ENCODE measurements around the gene ACACA. TPM values are rescaled to one million over a fixed set of nuclear protein-coding genes. Genes with fewer than 3 reads are reported as not detected.

ACACA gene
- total and polyA plus RNA-seq, 3 experiments from 2014 or later, result 7.5 to 51.1 (median 41.3) TPM

DNA sequence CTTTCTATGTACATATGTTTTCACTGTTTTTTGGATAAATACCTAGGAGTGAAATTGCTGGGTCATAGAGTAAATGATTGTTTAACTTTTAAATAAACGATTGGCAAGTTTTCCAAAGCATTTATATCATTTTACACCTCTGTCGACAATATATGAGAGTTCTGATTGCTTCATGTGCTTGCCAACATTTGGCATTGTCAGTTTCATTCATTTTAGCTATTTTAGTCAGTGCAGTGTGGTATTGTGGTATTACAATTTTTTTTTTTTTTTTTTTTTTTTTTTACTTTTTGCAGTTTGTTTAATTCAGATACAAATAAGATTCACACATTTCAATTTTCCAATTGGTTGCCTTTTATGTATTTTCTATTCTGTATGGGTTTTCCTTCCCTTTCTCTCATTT is 26.0 kb upstream of the ACACA start:
- no peak overlapping the region for H3K27ac Mint-ChIP-seq
- Histone ChIP-seq H3K27me3 (ENCODE audit: insufficient read depth, low read length, poor library complexity, severe bottlenecking) (no peaks in the 10 kb centered on the region), H3K27ac (ENCODE audit: low read depth, low read length) (no peak overlapping the region), H3K4me1 (ENCODE audit: insufficient read depth, low read length) (no peaks in the 10 kb centered on the region), H3K36me3 (ENCODE audit: insufficient read depth, low read length) (peaks cover 8% of the 10 kb centered on the region), H3K4me3 (ENCODE audit: low read length) (no peak overlapping the region), H3K9me3 (ENCODE audit: low read length) (no peaks in the 10 kb centered on the region)
- no peak for DNase-seq
- H3K4me3 Mint-ChIP-seq, result no peak overlapping the region
- no peaks in the 10 kb centered on the region for H3K27me3 Mint-ChIP-seq
- H3K4me1 Mint-ChIP-seq, result peaks cover 10 to 19% (median 19%) of the 10 kb centered on the region in 3 donors
- peaks cover 0 to 64% (median 13%) of the 10 kb centered on the region in 3 donors for H3K36me3 Mint-ChIP-seq
- H3K9me3 Mint-ChIP-seq, result no peaks in the 10 kb centered on the region
- ChIA-PET CTCF (no interaction called here), POLR2A (no interaction called here)

DNA sequence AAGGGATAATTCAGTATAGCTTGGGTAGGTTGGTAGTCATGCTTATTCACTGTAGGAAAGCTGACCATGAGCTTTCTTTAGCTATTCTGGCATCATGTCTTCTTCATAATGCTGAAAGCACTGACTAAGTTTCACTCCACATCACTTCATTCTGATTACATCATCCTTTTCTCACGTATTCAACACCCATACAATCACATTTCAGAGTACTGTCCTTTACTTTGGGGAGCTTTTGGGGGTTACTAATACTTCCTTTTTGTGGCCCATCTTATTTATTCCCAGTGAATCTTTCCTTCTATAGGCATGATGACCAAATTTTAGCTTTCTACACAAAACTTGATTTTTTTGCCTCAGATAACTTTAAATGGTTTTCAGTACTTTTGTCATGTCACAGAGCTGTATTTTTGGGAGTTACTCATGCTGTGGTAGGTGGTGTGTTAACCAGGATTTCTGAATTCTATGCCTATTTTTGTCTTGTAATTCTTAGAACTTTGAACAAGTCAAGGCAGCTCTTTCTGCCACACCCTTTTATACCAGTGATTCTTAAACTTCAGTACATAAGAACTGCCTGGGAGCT is 23.5 kb upstream of the ACACA start:
- H3K36me3 ChIP-seq (ENCODE audit: insufficient read depth, low read length), result peaks cover 12% of the 10 kb centered on the region
- no peaks in the 10 kb centered on the region for H3K27me3 Mint-ChIP-seq
- H3K4me3 Mint-ChIP-seq, result no peak overlapping the region
- H3K27me3 ChIP-seq (ENCODE audit: insufficient read depth, low read length, poor library complexity, severe bottlenecking), result no peaks in the 10 kb centered on the region
- H3K36me3 Mint-ChIP-seq, result peaks cover 2 to 71% (median 15%) of the 10 kb centered on the region in 3 donors
- no peaks in the 10 kb centered on the region for H3K4me1 ChIP-seq (ENCODE audit: insufficient read depth, low read length)
- ChIA-PET POLR2A (no interaction called here), CTCF (no interaction called here)
- peaks cover 10 to 19% (median 17%) of the 10 kb centered on the region in 3 donors for H3K4me1 Mint-ChIP-seq
- no peak overlapping the region for H3K4me3 ChIP-seq (ENCODE audit: low read length)
- DNase-seq, result no peak
- H3K27ac Mint-ChIP-seq, result peak overlapping the region in 5 of 8 donors; percentile 9 to 62 (median 17)
- H3K27ac ChIP-seq (ENCODE audit: low read depth, low read length), result no peak overlapping the region
- no peaks in the 10 kb centered on the region for H3K9me3 ChIP-seq (ENCODE audit: low read length)
- no peaks in the 10 kb centered on the region for H3K9me3 Mint-ChIP-seq

DNA sequence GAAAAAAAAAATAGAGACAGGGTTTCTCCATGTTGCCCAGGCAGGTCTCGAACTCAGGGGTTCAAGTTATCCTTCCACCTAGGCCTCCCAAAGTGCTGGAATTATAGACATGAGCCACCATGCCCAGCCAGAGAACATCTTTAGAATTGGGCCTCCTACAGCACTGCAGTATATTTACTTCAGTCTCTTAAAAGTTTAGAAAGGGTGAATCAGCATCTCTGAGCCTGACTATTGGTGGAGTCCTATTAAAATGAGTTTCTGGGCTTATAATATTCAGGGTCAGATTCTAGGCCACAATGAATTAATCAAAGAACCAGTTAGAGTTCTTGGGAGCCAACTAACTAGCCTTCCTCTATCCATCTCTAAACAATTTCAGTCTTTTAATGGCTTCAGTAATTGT is 22.8 kb upstream of the ACACA start:
- ChIA-PET POLR2A (no interaction called here), CTCF (no interaction called here)
- H3K36me3 Mint-ChIP-seq, result peaks cover 3 to 77% (median 17%) of the 10 kb centered on the region in 3 donors
- H3K27me3 Mint-ChIP-seq, result no peaks in the 10 kb centered on the region
- Histone ChIP-seq H3K36me3 (ENCODE audit: insufficient read depth, low read length) (peaks cover 14% of the 10 kb centered on the region), H3K4me3 (ENCODE audit: low read length) (no peak overlapping the region), H3K27ac (ENCODE audit: low read depth, low read length) (no peak overlapping the region), H3K4me1 (ENCODE audit: insufficient read depth, low read length) (no peaks in the 10 kb centered on the region), H3K27me3 (ENCODE audit: insufficient read depth, low read length, poor library complexity, severe bottlenecking) (no peaks in the 10 kb centered on the region), H3K9me3 (ENCODE audit: low read length) (no peaks in the 10 kb centered on the region)
- H3K27ac Mint-ChIP-seq, result peak overlapping the region in 3 of 8 donors; percentile 38 to 47 (median 41)
- no peak for DNase-seq
- no peaks in the 10 kb centered on the region for H3K9me3 Mint-ChIP-seq
- no peak overlapping the region for H3K4me3 Mint-ChIP-seq
- peaks cover 10 to 19% (median 17%) of the 10 kb centered on the region in 3 donors for H3K4me1 Mint-ChIP-seq

DNA sequence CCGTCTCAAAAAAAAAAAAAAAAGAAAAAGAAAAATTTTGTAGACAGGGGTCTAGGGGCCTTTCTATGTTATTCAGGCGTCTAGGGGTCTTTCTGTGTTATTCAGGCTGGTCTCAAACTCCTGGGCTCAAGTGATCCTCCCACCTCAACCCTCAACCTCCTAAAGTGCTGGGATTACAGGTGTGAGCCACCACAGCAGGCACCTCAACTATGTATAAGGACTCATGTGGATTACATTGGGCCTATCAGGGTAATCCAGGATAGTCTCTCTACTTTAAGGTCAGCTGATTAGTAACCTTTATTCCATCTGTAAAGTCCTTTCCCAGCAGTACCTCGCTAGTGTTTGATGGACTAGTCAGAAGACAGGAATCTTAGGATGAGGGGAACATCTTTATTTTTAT is 22.4 kb upstream of the ACACA start:
- POLR2A ChIA-PET, result no interaction called here

DNA sequence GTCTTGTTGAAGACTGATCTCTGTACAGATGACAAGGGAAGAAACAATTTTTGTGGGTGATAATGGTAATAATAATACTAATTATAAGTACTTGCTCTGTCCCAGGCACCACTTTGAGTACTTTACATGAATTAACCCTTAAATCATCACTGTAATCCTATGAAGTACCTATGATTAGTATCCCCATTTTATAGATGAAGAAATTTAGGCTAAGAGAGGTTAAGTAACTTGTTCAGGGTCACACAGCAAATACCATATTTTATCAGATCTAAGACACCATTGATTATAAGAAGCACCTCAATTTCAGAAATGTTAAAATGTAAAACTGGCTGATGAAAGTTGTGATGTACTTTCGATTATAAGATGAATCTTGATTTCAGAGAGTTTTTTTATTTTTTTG is 18.6 kb upstream of the ACACA start:
- no peak overlapping the region for H3K4me3 ChIP-seq (ENCODE audit: low read length)
- no peak overlapping the region for H3K27ac ChIP-seq (ENCODE audit: low read depth, low read length)
- H3K36me3 ChIP-seq (ENCODE audit: insufficient read depth, low read length), result peaks cover 17% of the 10 kb centered on the region
- Mint-ChIP-seq H3K27ac (peak overlapping the region in 1 of 8 donors; percentile 42), H3K9me3 (no peaks in the 10 kb centered on the region), H3K27me3 (no peaks in the 10 kb centered on the region), H3K4me3 (no peak overlapping the region), H3K36me3 (peaks cover 6 to 70% (median 9%) of the 10 kb centered on the region in 3 donors), H3K4me1 (peaks cover 4 to 9% (median 8%) of the 10 kb centered on the region in 3 donors)
- no peak for DNase-seq
- H3K27me3 ChIP-seq (ENCODE audit: insufficient read depth, low read length, poor library complexity, severe bottlenecking), result no peaks in the 10 kb centered on the region
- ChIA-PET POLR2A (no interaction called here), CTCF (no interaction called here)
- H3K4me1 ChIP-seq (ENCODE audit: insufficient read depth, low read length), result no peaks in the 10 kb centered on the region
- H3K9me3 ChIP-seq (ENCODE audit: low read length), result no peaks in the 10 kb centered on the region

More for the DNA sequence above, 22.4 kb upstream of the ACACA start:
- Histone ChIP-seq H3K4me3 (ENCODE audit: low read length) (no peak overlapping the region), H3K27ac (ENCODE audit: low read depth, low read length) (no peak overlapping the region), H3K27me3 (ENCODE audit: insufficient read depth, low read length, poor library complexity, severe bottlenecking) (no peaks in the 10 kb centered on the region), H3K4me1 (ENCODE audit: insufficient read depth, low read length) (no peaks in the 10 kb centered on the region), H3K36me3 (ENCODE audit: insufficient read depth, low read length) (peaks cover 12% of the 10 kb centered on the region), H3K9me3 (ENCODE audit: low read length) (no peaks in the 10 kb centered on the region)
- no peak overlapping the region for H3K4me3 Mint-ChIP-seq
- no peak for DNase-seq
- peaks cover 10 to 17% (median 15%) of the 10 kb centered on the region in 3 donors for H3K4me1 Mint-ChIP-seq
- H3K27me3 Mint-ChIP-seq, result no peaks in the 10 kb centered on the region
- no peaks in the 10 kb centered on the region for H3K9me3 Mint-ChIP-seq
- CTCF ChIA-PET, result no interaction called here
- H3K27ac Mint-ChIP-seq, result no peak overlapping the region
- peaks cover 3 to 77% (median 16%) of the 10 kb centered on the region in 3 donors for H3K36me3 Mint-ChIP-seq

DNA sequence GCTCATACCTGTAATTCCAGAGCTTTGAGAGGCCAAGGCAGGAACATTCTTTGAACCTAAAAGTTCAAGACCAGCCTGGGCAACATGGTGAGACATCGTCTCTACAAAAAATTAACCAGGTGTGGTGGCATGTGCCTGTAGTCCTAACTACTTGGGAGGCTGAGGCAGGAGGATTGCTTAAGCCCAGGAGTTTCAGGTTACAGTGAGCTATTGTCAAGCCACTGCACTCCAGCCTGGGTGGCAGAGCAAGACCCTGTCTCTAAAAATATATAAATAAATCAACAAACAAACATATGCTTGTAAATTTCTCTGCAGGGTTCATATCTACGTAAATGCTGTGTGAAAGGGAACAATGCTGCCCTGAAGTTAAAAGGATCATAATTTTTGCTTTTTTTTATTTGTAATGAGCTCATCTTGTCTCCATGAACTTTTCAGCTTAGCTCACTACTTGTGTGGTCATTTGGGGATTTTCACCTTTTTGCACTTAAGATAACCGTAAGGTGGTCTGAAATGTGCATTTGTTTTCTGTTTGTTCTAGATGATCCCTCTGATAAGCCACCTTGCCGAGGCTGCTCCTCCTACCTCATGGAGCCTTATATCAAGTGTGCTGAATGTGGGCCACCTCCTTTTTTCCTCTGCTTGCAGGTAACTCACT is 16.5 kb upstream of the ACACA start:
- peak overlapping the region in 2 of 8 donors; percentile 48 to 54 for H3K27ac Mint-ChIP-seq
- Histone ChIP-seq H3K27ac (ENCODE audit: low read depth, low read length) (no peak overlapping the region), H3K4me1 (ENCODE audit: insufficient read depth, low read length) (no peaks in the 10 kb centered on the region), H3K27me3 (ENCODE audit: insufficient read depth, low read length, poor library complexity, severe bottlenecking) (no peaks in the 10 kb centered on the region), H3K36me3 (ENCODE audit: insufficient read depth, low read length) (peaks cover 14% of the 10 kb centered on the region), H3K4me3 (ENCODE audit: low read length) (no peak overlapping the region), H3K9me3 (ENCODE audit: low read length) (no peaks in the 10 kb centered on the region)
- H3K36me3 Mint-ChIP-seq, result peaks cover 6 to 58% (median 8%) of the 10 kb centered on the region in 3 donors
- H3K4me1 Mint-ChIP-seq, result peaks cover 0 to 1% (median 0%) of the 10 kb centered on the region in 3 donors
- ChIA-PET CTCF (no interaction called here), POLR2A (interaction anchor here (0.6 kb wide), 1 partner anchor 133 kb away, joined by 3 read pairs; no protein-coding TSS in a partner anchor)
- no peak for DNase-seq
- H3K4me3 Mint-ChIP-seq, result peak overlapping the region in 1 of 7 donors; percentile 13
- H3K27me3 Mint-ChIP-seq, result no peaks in the 10 kb centered on the region
- no peaks in the 10 kb centered on the region for H3K9me3 Mint-ChIP-seq

DNA sequence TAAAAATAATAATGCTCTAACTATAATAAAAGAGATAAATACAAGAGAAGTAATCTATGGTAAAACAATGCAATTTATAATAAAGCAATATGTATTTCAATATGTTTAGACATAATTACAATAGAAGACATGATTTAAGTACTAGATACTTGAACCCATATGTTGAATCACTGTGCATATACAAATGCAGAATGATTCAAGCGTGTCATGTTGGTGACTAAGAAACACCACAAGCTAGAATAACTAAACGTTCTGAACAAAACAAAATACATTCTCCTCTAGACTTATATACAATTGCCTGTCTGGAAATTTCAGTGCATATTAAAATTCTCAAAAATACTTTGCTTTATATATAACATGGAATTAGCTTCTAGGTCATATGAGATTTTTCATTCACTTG is 11.2 kb upstream of the ACACA start:
- ChIA-PET CTCF (no interaction called here), POLR2A (no interaction called here)
- DNase-seq, result no peak
- H3K27me3 ChIP-seq (ENCODE audit: insufficient read depth, low read length, poor library complexity, severe bottlenecking), result no peaks in the 10 kb centered on the region
- H3K4me1 ChIP-seq (ENCODE audit: insufficient read depth, low read length), result no peaks in the 10 kb centered on the region
- no peaks in the 10 kb centered on the region for H3K9me3 Mint-ChIP-seq
- H3K27me3 Mint-ChIP-seq, result no peaks in the 10 kb centered on the region
- no peak overlapping the region for H3K27ac Mint-ChIP-seq
- H3K36me3 Mint-ChIP-seq, result peaks cover 13 to 48% (median 14%) of the 10 kb centered on the region in 3 donors
- H3K4me1 Mint-ChIP-seq, result peaks cover 2 to 20% (median 16%) of the 10 kb centered on the region in 3 donors
- no peaks in the 10 kb centered on the region for H3K9me3 ChIP-seq (ENCODE audit: low read length)
- H3K4me3 Mint-ChIP-seq, result no peak overlapping the region
- H3K27ac ChIP-seq (ENCODE audit: low read depth, low read length), result no peak overlapping the region
- peaks cover 10% of the 10 kb centered on the region for H3K36me3 ChIP-seq (ENCODE audit: insufficient read depth, low read length)
- no peak overlapping the region for H3K4me3 ChIP-seq (ENCODE audit: low read length)

DNA sequence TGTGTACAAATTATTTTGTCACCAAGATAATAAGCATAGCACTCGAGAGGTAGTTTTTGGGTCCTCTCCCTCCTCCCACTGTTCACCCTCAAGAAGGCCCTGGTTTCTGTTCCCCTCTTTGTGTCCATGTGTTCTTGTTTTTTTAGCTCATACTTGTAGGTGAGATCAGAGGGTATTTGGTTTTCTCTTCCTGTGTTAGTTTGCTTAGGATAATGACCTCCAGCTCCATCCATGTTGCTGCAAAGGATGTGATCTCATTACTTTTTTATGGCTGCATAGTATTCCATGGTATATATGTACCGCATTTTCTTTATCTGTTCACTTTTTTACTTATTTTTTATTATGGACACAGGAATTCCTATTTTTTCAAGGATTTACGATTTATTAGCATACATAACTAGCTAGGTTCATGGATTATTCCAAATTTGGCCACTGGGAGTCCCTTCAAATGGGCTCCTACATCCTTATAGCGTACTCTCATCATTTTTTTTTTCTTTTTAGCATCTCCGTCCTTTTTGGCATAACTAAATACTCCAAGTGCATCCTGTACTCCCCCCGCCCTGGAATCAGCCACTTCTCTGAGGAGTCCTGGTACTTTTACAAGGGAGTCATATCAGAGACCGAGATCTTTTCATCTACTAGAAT is 7.4 kb upstream of the ACACA start:
- Mint-ChIP-seq H3K4me3 (peak overlapping the region in 1 of 7 donors; percentile 23), H3K27me3 (no peaks in the 10 kb centered on the region), H3K4me1 (peaks cover 7 to 35% (median 25%) of the 10 kb centered on the region in 3 donors), H3K27ac (peak overlapping the region in 3 of 8 donors; percentile 2 to 67 (median 35)), H3K36me3 (peaks cover 13 to 56% (median 14%) of the 10 kb centered on the region in 3 donors), H3K9me3 (no peaks in the 10 kb centered on the region)
- POLR2A ChIA-PET, result no interaction called here
- H3K4me3 ChIP-seq (ENCODE audit: low read length), result no peak overlapping the region
- H3K27me3 ChIP-seq (ENCODE audit: insufficient read depth, low read length, poor library complexity, severe bottlenecking), result no peaks in the 10 kb centered on the region
- CTCF ChIA-PET, result interaction anchor here (0.7 kb wide), 1 partner anchor 11 kb away, joined by 3 read pairs; no protein-coding TSS in a partner anchor
- no peak for DNase-seq
- no peaks in the 10 kb centered on the region for H3K9me3 ChIP-seq (ENCODE audit: low read length)
- no peak overlapping the region for H3K27ac ChIP-seq (ENCODE audit: low read depth, low read length)
- peaks cover 15% of the 10 kb centered on the region for H3K36me3 ChIP-seq (ENCODE audit: insufficient read depth, low read length)
- H3K4me1 ChIP-seq (ENCODE audit: insufficient read depth, low read length), result no peaks in the 10 kb centered on the region

All from CD8-positive, alpha-beta memory T cell (primary cell).